HEK293 (cell line): ENCODE data around the gene NAAA.
A peak's percentile ranks its signal among the peaks of the same experiment; 100 is the strongest.

Source experiments
- CTCF ChIA-PET: fragments of 350-600 bp; formaldehyde crosslinking; extraction: SDS; loops from one replicate; lab custom pipeline; 2021; ENCODE audit warnings: antibody characterized with exemption; lab: Yijun Ruan, JAX
- POLR2A ChIA-PET: fragments of 300-600 bp; formaldehyde crosslinking; extraction: SDS; loops from one replicate; lab custom pipeline; 2020; ENCODE audit warnings: antibody characterized with exemption, inconsistent platforms; lab: Yijun Ruan, JAX
- H3K27ac ChIP-seq: fragments of 200-500 bp; sonication (Bioruptor generic); 2 replicates; pipeline ENCODE4 v1.5.1; 2014; ENCODE audit warnings: low read depth, low read length, control low read depth, inconsistent platforms; ENCODE audit errors: extremely low read depth
- H3K36me3 ChIP-seq, 2 experiments: fragments of 200-500 bp in 1 of 2; sonication (Bioruptor generic) in 1 of 2; 1 replicate in 1 of 2; 2 replicates in 1 of 2; pipeline ENCODE4 v1.5.1; 2014 to 2017; ENCODE audit warnings: inconsistent platforms in 2 of 2, low read length in 2 of 2; ENCODE audit not compliant: control insufficient read depth in 2 of 2, insufficient read depth in 1 of 2
- H3K4me1 ChIP-seq: fragments of 200-500 bp; sonication (Bioruptor generic); 2 replicates; pipeline ENCODE4 v1.5.1; 2014; ENCODE audit warnings: mild to moderate bottlenecking, low read length, inconsistent platforms; ENCODE audit not compliant: control insufficient read depth, insufficient read depth
- H3K4me3 ChIP-seq: 2 replicates; pipeline ENCODE4 v1.5.1; 2011; ENCODE audit warnings: low read depth, mild to moderate bottlenecking, control low read depth, low read length, moderate library complexity
- H3K9me3 ChIP-seq: fragments of 200-500 bp; sonication (Bioruptor generic); 2 replicates; pipeline ENCODE4 v1.5.1; 2014; ENCODE audit warnings: low read depth, low read length, inconsistent platforms; ENCODE audit not compliant: control insufficient read depth, insufficient read depth
- REPIN1 ChIP-seq: fragments of 450-650 bp; formaldehyde crosslinking; IDR thresholded peaks from 2 replicates; pipeline ENCODE4 v1.5.1; 2017; ENCODE audit warnings: missing biosample characterization, missing genetic modification characterization, low read depth
- ZBTB20 ChIP-seq: fragments of 450-650 bp; formaldehyde crosslinking; IDR thresholded peaks from 2 replicates; pipeline ENCODE4 v1.5.1; 2016; ENCODE audit warnings: missing biosample characterization, missing genetic modification characterization
- ZIC2 ChIP-seq: fragments of 450-650 bp; formaldehyde crosslinking; IDR thresholded peaks from 2 replicates; pipeline ENCODE4 v1.5.1; 2016; ENCODE audit warnings: missing biosample characterization, missing genetic modification characterization
- ZNF175 ChIP-seq: fragments of 450-650 bp; formaldehyde crosslinking; IDR thresholded peaks from 2 replicates; pipeline ENCODE4 v1.5.1; 2016; ENCODE audit warnings: missing biosample characterization, missing genetic modification characterization
- ZNF202 ChIP-seq: fragments of 450-650 bp; formaldehyde crosslinking; IDR thresholded peaks from 2 replicates; pipeline ENCODE4 v1.5.1; 2016; ENCODE audit warnings: missing biosample characterization, missing genetic modification characterization, borderline replicate concordance
- ZNF341 ChIP-seq: fragments of 450-650 bp; formaldehyde crosslinking; IDR thresholded peaks from 2 replicates; pipeline ENCODE4; 2016; ENCODE audit warnings: low read depth, missing biosample characterization, missing genetic modification characterization
- ZNF426 ChIP-seq: fragments of 450-650 bp; formaldehyde crosslinking; IDR thresholded peaks from 2 replicates; pipeline ENCODE4 v1.5.1; 2017; ENCODE audit warnings: missing biosample characterization, missing genetic modification characterization, mild to moderate bottlenecking, inconsistent platforms, moderate library complexity
- ZNF48 ChIP-seq: fragments of 450-650 bp; formaldehyde crosslinking; IDR thresholded peaks from 2 replicates; pipeline ENCODE4 v1.5.1; 2016; ENCODE audit warnings: missing biosample characterization, missing genetic modification characterization
- ZNF561 ChIP-seq: fragments of 450-650 bp; IDR thresholded peaks from 2 replicates; pipeline ENCODE4 v1.5.1; 2018; ENCODE audit warnings: missing biosample characterization, missing genetic modification characterization, borderline replicate concordance
- ZNF600 ChIP-seq: fragments of 450-650 bp; formaldehyde crosslinking; IDR thresholded peaks from 2 replicates; pipeline ENCODE4 v1.5.1; 2016; ENCODE audit warnings: missing biosample characterization, missing genetic modification characterization
- ZNF623 ChIP-seq: fragments of 450-650 bp; formaldehyde crosslinking; IDR thresholded peaks from 2 replicates; pipeline ENCODE4 v1.5.1; 2016; ENCODE audit warnings: missing biosample characterization, missing genetic modification characterization
- ZNF785 ChIP-seq: fragments of 450-650 bp; formaldehyde crosslinking; IDR thresholded peaks from 2 replicates; pipeline ENCODE4 v1.5.1; 2016; ENCODE audit warnings: missing biosample characterization, missing genetic modification characterization
- ZXDB ChIP-seq: fragments of 450-650 bp; formaldehyde crosslinking; IDR thresholded peaks from 2 replicates; pipeline ENCODE4 v1.5.1; 2016; ENCODE audit warnings: missing biosample characterization, missing genetic modification characterization
- TF ChIP-seq, protein P1 (sequence below): fragments of 450-650 bp; formaldehyde crosslinking; conservative IDR thresholded peaks from 2 replicates; pipeline ENCODE4 v1.5.1; 2016; ENCODE audit warnings: low read depth, missing biosample characterization, missing genetic modification characterization
- TF ChIP-seq, protein P2 (sequence below): fragments of 450-650 bp; formaldehyde crosslinking; IDR thresholded peaks from 2 replicates; pipeline ENCODE4 v1.5.1; 2016; ENCODE audit warnings: missing biosample characterization, missing genetic modification characterization
- TF ChIP-seq, protein P3 (sequence below): fragments of 450-650 bp; formaldehyde crosslinking; IDR thresholded peaks from 2 replicates; pipeline ENCODE4 v1.5.1; 2016; ENCODE audit warnings: missing biosample characterization, missing genetic modification characterization, borderline replicate concordance
- TF ChIP-seq, protein P4 (sequence below): fragments of 450-650 bp; formaldehyde crosslinking; IDR thresholded peaks from 2 replicates; pipeline ENCODE4 v1.5.0; 2017; ENCODE audit warnings: missing biosample characterization, missing genetic modification characterization, borderline replicate concordance
- TF ChIP-seq, protein P5 (sequence below): fragments of 450-650 bp; formaldehyde crosslinking; IDR thresholded peaks from 2 replicates; pipeline ENCODE4 v1.5.1; 2016; ENCODE audit warnings: missing biosample characterization, missing genetic modification characterization
- TF ChIP-seq, protein P6 (sequence below): fragments of 450-650 bp; formaldehyde crosslinking; optimal IDR thresholded peaks from 2 replicates; pipeline ENCODE3; 2016; ENCODE audit warnings: missing biosample characterization, mild to moderate bottlenecking, missing genetic modification characterization

NAAA gene

DNA sequence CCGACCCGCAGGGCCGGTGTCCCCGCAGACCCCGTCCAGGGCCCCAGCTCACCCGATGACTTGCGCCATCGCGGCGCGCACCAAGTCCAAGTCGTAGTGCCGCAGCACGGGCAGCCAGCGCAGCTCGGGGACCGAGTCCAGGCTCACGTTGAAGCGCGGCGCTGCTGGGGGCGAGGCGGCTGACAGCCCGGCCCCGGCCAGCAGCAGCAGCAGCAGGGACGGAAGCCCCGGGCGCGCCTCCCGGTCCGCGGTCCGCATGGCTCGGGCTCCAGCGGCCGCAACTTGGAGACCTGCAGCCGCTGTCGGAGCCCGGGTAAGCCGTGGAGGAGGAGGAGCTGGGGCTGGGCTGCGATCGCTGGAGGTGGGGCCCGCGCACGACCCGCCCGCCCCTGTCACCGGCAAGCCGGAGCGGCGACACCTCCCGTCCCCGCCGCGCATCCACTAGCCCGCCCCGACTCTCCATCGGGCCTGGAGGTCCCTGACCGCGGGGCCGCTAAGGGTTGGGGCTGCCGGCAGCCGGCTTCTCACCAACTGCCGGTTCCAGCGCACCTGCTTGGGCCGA, at the start of gene NAAA:
Gene NAAA, minus strand, starts transcription at position 322 of the 562 bp plus-strand sequence. Its CDS starts 64 bp downstream, at position 258.
- Histone ChIP-seq H3K9me3 (no peaks in the 10 kb centered on the region), H3K4me1 (no peaks in the 10 kb centered on the region), H3K27ac (peak within 1 kb of the TSS; percentile 30; the same call in 1 of the 2 replicates), H3K36me3 (peaks cover 0 to 29% of the 10 kb centered on the region in 2 experiments; a peak in 2 of 3 replicates), H3K4me3 (peak within 1 kb of the TSS; percentile 51)
- POLR2A ChIA-PET, result interaction anchor here (0.7 to 1.6 kb wide), 2 partner anchors 16 to 216 kb away, joined by 3 to 5 read pairs; partner anchors contain the start of gene USO1
- CTCF ChIA-PET, result interaction anchor here (1.9 kb wide), 1 partner anchor 25 kb away, joined by 5 read pairs; no protein-coding TSS in a partner anchor
- TF ChIP-seq ZNF623, result no peak
- TF ChIP-seq ZXDB (tag by site-specific recombination), result no peak
- TF ChIP-seq ZNF175 (tag by site-specific recombination), result no peak
- TF ChIP-seq ZNF341 (tag by site-specific recombination), result no peak; the same call in 1 of the 2 replicates
- TF ChIP-seq ZBTB20 (tag by site-specific recombination), result peak; percentile 83
- TF ChIP-seq ZNF202 (tag by site-specific recombination), result no peak
- TF ChIP-seq, protein P1, sequence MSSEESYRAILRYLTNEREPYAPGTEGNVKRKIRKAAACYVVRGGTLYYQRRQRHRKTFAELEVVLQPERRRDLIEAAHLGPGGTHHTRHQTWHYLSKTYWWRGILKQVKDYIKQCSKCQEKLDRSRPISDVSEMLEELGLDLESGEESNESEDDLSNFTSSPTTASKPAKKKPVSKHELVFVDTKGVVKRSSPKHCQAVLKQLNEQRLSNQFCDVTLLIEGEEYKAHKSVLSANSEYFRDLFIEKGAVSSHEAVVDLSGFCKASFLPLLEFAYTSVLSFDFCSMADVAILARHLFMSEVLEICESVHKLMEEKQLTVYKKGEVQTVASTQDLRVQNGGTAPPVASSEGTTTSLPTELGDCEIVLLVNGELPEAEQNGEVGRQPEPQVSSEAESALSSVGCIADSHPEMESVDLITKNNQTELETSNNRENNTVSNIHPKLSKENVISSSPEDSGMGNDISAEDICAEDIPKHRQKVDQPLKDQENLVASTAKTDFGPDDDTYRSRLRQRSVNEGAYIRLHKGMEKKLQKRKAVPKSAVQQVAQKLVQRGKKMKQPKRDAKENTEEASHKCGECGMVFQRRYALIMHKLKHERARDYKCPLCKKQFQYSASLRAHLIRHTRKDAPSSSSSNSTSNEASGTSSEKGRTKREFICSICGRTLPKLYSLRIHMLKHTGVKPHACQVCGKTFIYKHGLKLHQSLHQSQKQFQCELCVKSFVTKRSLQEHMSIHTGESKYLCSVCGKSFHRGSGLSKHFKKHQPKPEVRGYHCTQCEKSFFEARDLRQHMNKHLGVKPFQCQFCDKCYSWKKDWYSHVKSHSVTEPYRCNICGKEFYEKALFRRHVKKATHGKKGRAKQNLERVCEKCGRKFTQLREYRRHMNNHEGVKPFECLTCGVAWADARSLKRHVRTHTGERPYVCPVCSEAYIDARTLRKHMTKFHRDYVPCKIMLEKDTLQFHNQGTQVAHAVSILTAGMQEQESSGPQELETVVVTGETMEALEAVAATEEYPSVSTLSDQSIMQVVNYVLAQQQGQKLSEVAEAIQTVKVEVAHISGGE (tag by site-specific recombination), result peak; percentile 68
- no peak for TF ChIP-seq ZIC2
- no peak for TF ChIP-seq REPIN1
- TF ChIP-seq, protein P2, sequence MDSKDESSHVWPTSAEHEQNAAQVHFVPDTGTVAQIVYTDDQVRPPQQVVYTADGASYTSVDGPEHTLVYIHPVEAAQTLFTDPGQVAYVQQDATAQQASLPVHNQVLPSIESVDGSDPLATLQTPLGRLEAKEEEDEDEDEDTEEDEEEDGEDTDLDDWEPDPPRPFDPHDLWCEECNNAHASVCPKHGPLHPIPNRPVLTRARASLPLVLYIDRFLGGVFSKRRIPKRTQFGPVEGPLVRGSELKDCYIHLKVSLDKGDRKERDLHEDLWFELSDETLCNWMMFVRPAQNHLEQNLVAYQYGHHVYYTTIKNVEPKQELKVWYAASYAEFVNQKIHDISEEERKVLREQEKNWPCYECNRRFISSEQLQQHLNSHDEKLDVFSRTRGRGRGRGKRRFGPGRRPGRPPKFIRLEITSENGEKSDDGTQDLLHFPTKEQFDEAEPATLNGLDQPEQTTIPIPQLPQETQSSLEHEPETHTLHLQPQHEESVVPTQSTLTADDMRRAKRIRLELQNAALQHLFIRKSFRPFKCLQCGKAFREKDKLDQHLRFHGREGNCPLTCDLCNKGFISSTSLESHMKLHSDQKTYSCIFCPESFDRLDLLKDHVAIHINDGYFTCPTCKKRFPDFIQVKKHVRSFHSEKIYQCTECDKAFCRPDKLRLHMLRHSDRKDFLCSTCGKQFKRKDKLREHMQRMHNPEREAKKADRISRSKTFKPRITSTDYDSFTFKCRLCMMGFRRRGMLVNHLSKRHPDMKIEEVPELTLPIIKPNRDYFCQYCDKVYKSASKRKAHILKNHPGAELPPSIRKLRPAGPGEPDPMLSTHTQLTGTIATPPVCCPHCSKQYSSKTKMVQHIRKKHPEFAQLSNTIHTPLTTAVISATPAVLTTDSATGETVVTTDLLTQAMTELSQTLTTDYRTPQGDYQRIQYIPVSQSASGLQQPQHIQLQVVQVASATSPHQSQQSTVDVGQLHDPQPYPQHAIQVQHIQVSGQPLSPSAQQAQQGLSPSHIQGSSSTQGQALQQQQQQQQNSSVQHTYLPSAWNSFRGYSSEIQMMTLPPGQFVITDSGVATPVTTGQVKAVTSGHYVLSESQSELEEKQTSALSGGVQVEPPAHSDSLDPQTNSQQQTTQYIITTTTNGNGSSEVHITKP, result peak; percentile 9
- TF ChIP-seq, protein P3, sequence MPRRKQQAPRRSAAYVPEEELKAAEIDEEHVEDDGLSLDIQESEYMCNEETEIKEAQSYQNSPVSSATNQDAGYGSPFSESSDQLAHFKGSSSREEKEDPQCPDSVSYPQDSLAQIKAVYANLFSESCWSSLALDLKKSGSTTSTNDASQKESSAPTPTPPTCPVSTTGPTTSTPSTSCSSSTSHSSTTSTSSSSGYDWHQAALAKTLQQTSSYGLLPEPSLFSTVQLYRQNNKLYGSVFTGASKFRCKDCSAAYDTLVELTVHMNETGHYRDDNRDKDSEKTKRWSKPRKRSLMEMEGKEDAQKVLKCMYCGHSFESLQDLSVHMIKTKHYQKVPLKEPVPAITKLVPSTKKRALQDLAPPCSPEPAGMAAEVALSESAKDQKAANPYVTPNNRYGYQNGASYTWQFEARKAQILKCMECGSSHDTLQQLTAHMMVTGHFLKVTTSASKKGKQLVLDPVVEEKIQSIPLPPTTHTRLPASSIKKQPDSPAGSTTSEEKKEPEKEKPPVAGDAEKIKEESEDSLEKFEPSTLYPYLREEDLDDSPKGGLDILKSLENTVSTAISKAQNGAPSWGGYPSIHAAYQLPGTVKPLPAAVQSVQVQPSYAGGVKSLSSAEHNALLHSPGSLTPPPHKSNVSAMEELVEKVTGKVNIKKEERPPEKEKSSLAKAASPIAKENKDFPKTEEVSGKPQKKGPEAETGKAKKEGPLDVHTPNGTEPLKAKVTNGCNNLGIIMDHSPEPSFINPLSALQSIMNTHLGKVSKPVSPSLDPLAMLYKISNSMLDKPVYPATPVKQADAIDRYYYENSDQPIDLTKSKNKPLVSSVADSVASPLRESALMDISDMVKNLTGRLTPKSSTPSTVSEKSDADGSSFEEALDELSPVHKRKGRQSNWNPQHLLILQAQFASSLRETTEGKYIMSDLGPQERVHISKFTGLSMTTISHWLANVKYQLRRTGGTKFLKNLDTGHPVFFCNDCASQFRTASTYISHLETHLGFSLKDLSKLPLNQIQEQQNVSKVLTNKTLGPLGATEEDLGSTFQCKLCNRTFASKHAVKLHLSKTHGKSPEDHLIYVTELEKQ (tag by site-specific recombination), result 0 out of 2 replicates have a peak, but pooled peaks have one; percentile 30
- TF ChIP-seq, protein P4, sequence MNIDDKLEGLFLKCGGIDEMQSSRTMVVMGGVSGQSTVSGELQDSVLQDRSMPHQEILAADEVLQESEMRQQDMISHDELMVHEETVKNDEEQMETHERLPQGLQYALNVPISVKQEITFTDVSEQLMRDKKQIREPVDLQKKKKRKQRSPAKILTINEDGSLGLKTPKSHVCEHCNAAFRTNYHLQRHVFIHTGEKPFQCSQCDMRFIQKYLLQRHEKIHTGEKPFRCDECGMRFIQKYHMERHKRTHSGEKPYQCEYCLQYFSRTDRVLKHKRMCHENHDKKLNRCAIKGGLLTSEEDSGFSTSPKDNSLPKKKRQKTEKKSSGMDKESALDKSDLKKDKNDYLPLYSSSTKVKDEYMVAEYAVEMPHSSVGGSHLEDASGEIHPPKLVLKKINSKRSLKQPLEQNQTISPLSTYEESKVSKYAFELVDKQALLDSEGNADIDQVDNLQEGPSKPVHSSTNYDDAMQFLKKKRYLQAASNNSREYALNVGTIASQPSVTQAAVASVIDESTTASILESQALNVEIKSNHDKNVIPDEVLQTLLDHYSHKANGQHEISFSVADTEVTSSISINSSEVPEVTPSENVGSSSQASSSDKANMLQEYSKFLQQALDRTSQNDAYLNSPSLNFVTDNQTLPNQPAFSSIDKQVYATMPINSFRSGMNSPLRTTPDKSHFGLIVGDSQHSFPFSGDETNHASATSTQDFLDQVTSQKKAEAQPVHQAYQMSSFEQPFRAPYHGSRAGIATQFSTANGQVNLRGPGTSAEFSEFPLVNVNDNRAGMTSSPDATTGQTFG, result no peak
- no peak for TF ChIP-seq ZNF426 (tag by site-specific recombination)
- TF ChIP-seq ZNF785, result no peak
- no peak for TF ChIP-seq ZNF48
- TF ChIP-seq ZNF600 (tag by site-specific recombination), result peak; percentile 65
- TF ChIP-seq, protein P5, sequence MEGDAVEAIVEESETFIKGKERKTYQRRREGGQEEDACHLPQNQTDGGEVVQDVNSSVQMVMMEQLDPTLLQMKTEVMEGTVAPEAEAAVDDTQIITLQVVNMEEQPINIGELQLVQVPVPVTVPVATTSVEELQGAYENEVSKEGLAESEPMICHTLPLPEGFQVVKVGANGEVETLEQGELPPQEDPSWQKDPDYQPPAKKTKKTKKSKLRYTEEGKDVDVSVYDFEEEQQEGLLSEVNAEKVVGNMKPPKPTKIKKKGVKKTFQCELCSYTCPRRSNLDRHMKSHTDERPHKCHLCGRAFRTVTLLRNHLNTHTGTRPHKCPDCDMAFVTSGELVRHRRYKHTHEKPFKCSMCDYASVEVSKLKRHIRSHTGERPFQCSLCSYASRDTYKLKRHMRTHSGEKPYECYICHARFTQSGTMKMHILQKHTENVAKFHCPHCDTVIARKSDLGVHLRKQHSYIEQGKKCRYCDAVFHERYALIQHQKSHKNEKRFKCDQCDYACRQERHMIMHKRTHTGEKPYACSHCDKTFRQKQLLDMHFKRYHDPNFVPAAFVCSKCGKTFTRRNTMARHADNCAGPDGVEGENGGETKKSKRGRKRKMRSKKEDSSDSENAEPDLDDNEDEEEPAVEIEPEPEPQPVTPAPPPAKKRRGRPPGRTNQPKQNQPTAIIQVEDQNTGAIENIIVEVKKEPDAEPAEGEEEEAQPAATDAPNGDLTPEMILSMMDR, result no peak
- TF ChIP-seq, protein P6, sequence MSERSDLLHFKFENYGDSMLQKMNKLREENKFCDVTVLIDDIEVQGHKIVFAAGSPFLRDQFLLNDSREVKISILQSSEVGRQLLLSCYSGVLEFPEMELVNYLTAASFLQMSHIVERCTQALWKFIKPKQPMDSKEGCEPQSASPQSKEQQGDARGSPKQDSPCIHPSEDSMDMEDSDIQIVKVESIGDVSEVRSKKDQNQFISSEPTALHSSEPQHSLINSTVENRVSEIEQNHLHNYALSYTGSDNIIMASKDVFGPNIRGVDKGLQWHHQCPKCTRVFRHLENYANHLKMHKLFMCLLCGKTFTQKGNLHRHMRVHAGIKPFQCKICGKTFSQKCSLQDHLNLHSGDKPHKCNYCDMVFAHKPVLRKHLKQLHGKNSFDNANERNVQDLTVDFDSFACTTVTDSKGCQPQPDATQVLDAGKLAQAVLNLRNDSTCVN (tag by site-specific recombination), result peak; percentile 85
- 0 out of 2 replicates have a peak, but pooled peaks have one; percentile 62 for TF ChIP-seq ZNF561
